ENCODE measurements around the gene KLRB1.
A peak's percentile ranks its signal among the peaks of the same experiment; 100 is the strongest.
"Not testable (repeated sequence)": the region's sequence is repeated elsewhere in the genome, so short reads cannot be mapped to it uniquely, and the experiment has no call there.

Gene KLRB1

GRCh38 chr12:9619411-9620179 is 11.9 kb upstream of the KLRB1 start:
- no peak for DNase-seq (ENCODE audit: low spot score)

GRCh38 chr12:9618906-9619305 is 11.2 kb upstream of the KLRB1 start:
- not testable (repeated sequence) for DNase-seq (ENCODE audit: low spot score)

- no peak for DNase-seq (ENCODE audit: low spot score)
These were observed 9.4 kb upstream of the KLRB1 start for GRCh38 chr12:9617124-9617523.

- no peak for DNase-seq (ENCODE audit: low spot score)
These were observed 7.9 kb upstream of the KLRB1 start for GRCh38 chr12:9615420-9616136.

- DNase-seq (ENCODE audit: low spot score) = not testable (repeated sequence)
These were observed 2.9 kb upstream of the KLRB1 start for GRCh38 chr12:9610606-9611005.

- no peak for DNase-seq (ENCODE audit: low spot score)
These were observed 862 bp downstream of the KLRB1 start for GRCh38 chr12:9606736-9607372.

- DNase-seq (ENCODE audit: low spot score) = no peak
These were observed 1.5 kb downstream of the KLRB1 start for GRCh38 chr12:9606247-9606646.

GRCh38 chr12:9605483-9605882 is 2.2 kb downstream of the KLRB1 start:
- DNase-seq (ENCODE audit: low spot score) = no peak

GRCh38 chr12:9604287-9604686 is 3.4 kb downstream of the KLRB1 start:
- DNase-seq (ENCODE audit: low spot score) = no peak

- DNase-seq (ENCODE audit: low spot score) = peak; percentile 25
These were observed 7.3 kb downstream of the KLRB1 start for GRCh38 chr12:9600426-9600825.

- DNase-seq (ENCODE audit: low spot score) = no peak
These were observed 9.4 kb downstream of the KLRB1 start for GRCh38 chr12:9598363-9598762.

GRCh38 chr12:9597365-9597764 is 10.4 kb downstream of the KLRB1 start:
- no peak for DNase-seq (ENCODE audit: low spot score)

GRCh38 chr12:9590441-9590840 is 17.3 kb downstream of the KLRB1 start:
- peak; percentile 0 for DNase-seq (ENCODE audit: low spot score)

GRCh38 chr12:9588749-9589148 is 19.0 kb downstream of the KLRB1 start:
- DNase-seq (ENCODE audit: low spot score) = peak; percentile 1

- peak; percentile 1 for DNase-seq (ENCODE audit: low spot score)
These were observed 19.6 kb downstream of the KLRB1 start for GRCh38 chr12:9587987-9588600.

GRCh38 chr12:9577729-9578128 is 30.0 kb downstream of the KLRB1 start:
- DNase-seq (ENCODE audit: low spot score) = not testable (repeated sequence)

GRCh38 chr12:9567151-9567550 is 40.6 kb downstream of the KLRB1 start:
- not testable (repeated sequence) for DNase-seq (ENCODE audit: low spot score)

GRCh38 chr12:9566113-9566512 is 41.6 kb downstream of the KLRB1 start:
- not testable (repeated sequence) for DNase-seq (ENCODE audit: low spot score)

- DNase-seq (ENCODE audit: low spot score) = not testable (repeated sequence)
These were observed 43.3 kb downstream of the KLRB1 start for GRCh38 chr12:9564418-9564817.

GRCh38 chr12:9562841-9563453 is 44.8 kb downstream of the KLRB1 start:
- DNase-seq (ENCODE audit: low spot score) = not testable (repeated sequence)

GRCh38 chr12:9545489-9545888 is 62.2 kb downstream of the KLRB1 start:
- not testable (repeated sequence) for DNase-seq (ENCODE audit: low spot score)

Data from kidney tubule cell (primary cell).